GM18499 (cell line): ENCODE data around the gene TNRC6C.

Experiments
- ATAC-seq: cut with Tn5 transposase; IDR thresholded peaks from one replicate; pipeline ENCODE4 v1.9.1; 2021; ENCODE audit warnings: moderate number of reproducible peaks; ENCODE audit not compliant: insufficient read depth, unreplicated experiment

Gene TNRC6C

GRCh38 chr17:78006338-78006737 is 47.8 kb downstream of the TNRC6C start:
- no peak for ATAC-seq

- ATAC-seq: no peak
These were observed 49.1 kb downstream of the TNRC6C start for GRCh38 chr17:78007647-78008046.

DNA sequence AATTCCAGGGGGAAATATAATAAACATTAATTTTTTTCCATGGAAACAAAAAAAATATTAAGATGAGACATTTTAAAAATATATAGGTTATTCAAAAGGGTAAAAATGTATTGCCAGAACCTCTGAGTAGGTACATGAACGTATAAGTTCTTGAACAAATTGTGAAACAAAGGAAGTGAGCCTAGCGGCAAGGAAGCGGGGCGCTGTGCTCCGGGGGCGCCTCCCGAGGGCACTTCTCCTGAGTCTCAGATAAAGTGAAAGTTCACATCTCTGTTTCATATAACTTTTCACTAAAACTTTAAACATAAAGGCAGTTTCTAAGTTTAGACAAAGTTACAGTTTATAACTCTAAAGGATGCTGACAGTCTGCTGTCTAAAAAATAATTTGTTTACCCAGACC is 52.3 kb downstream of the TNRC6C start:
- ATAC-seq: no peak

GRCh38 chr17:78012428-78012827 is 53.9 kb downstream of the TNRC6C start:
- ATAC-seq: no peak

DNA sequence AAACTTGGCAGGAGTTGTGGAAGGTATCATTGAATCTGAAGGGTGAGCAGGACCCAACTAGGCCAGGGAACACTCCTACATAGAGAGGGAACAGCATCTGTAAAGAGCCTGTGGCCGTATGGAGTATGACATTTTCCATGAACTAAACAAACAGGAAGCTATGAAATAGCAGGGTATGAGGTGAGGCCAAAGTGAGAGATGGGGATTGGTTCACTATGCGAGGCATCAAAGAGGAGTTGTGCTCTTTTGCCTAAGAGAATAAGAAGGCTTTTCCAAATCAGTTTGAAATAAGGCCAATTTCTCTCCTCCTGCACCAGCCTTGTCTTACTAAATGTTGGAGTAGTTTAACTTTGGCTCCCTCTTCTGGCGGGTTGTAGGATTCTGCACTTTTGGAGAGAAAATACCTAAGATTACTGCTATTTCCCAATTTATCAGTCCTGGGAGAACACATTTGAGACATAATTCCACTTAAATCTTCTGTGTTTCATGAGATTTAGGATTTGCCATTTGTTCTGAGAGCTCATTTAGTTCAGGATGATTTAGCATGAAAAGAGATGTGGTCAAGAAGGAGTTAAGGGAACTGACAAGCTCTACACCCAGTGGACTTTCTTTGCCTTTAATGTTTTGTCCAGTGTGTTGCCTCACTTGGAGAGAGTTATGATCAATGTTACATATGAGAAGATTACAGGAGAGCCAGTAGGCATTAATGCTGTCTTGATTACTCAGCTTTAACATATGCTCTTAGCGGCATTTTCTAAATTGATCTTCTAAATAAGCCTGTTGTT is 55.4 kb downstream of the TNRC6C start:
- ATAC-seq: no peak

DNA sequence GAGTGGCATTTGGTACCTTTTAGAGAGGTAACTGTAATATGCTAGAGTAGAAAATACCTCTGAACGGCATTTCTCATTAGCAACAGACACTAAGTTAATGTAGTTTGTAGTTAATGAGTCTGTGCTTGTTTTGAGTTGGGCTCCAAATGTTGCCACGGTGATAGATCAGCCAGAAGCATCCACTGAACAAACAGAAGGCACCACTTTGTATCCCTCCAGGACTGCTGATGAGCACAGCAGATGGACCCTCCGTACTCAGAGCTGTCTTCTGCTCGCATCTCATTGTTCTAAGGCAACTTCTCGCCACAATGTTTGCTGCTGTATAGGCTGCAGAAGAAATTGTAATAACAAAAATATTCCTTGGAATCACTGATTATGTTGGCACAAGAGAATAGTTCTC is 56.1 kb downstream of the TNRC6C start:
- ATAC-seq: no peak

- no peak for ATAC-seq
These were observed 58.3 kb downstream of the TNRC6C start for GRCh38 chr17:78016852-78017251.

GRCh38 chr17:78019367-78019975 is 61.0 kb downstream of the TNRC6C start:
- ATAC-seq: no peak

DNA sequence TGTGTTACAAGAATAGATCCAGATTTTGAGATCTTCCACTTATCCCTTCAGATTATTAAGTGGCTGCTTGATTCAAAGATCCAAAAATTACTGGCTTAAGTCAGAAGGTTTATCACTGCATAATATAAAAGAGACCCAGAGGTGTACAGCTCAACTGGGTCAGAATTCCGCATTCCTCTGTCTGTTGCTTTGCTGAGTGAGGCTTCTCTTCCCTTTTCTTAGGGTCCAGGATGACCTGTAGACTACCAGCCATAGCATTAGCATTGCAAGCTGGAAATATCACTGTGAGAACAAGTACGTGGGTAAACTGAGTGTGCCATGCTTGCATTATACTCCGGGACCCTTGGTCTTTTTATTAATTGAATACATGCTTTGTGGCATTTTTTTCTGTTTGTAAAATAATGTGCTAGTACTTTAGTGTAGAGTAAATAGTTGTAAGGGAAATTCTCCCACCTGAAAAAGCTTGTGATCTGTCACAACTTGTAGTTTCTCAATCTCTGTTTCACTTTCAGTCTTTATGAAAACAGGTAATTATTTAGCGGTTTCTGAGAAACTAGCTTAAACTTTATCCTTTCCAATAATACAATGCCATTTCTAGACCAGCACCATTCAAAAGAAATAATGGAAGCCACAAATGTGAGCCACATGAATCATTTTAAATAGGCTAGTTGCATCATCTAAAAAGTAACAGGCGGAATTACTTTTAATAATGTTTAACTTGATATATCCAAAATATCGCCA is 61.6 kb downstream of the TNRC6C start:
- ATAC-seq: no peak

- ATAC-seq: no peak
These were observed 62.2 kb downstream of the TNRC6C start for GRCh38 chr17:78020717-78021108.

DNA sequence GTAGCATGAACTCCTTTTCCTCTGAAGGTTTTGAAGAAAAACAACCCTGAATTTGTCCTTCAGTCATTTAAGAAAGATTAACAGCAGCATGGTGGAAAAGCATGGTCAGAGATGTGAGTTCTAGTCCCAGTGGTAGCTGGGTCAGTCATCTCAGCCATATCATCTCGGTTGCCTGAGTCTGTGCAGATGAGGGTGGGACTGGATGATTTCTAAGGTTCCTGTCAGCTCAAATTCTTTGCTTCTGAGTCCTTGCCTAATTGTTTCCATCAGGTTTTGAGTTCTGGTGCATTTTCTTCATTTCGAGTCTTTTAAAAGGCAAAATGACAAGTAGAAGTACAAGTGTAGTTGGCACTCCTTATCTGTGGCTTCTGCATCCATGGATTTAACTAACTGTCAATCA is 63.9 kb downstream of the TNRC6C start:
- no peak for ATAC-seq

DNA sequence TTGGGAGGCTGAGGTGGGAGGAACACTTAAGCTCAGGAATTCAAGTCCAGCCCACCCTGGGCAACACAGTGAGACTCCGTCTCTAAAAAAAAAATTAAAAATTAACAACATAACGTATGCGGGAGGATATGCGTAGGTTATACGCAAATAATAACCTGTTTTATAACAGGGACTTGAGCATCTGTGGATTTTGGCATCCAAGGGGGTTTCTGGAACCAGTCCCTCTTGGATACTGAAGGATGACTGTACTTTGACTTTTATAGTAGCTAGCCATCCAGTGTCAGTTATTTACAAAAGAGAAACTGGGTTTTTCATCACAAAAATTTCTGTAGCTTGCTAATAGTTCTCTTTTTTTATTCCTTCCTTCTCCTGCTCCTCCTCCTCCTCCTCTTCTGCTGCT is 64.5 kb downstream of the TNRC6C start:
- no peak for ATAC-seq

DNA sequence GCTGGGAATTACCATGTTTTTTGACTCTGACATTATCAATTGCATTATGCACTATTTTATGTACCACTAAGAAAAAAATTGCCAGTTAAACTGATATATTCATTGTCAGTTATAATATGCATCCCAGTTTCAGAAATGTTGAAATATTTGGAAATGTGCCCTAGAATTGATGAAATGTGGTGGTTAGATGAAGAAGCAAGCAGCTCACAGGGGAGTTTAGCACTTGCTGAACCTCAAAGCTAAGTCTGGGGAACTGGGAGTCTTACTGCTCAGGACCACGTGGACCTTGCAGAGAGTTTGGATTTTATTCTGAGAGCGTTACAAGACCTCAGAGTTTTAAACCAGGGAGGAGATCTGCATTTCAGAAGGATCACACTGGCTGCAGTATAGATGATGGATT is 67.9 kb downstream of the TNRC6C start:
- ATAC-seq: no peak

GRCh38 chr17:78027121-78027520 is 68.6 kb downstream of the TNRC6C start:
- ATAC-seq: no peak

DNA sequence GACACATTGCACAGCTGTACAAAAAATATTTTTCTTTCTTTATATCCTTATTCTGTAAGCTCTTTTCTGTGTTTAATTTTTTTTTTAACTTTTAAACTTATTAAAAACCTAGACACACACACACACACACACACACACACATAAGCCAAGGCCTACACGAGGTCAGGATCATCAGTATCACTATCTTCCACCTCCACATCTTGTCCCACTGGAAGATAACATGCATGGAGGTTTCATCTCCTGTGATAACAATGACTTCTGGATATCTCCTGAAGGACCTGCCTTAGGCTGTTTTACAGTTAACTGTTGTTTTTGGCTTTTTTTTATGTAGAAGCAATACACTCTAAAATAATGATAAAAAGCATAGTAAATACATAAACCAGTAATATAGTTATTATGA is 71.2 kb downstream of the TNRC6C start:
- ATAC-seq: no peak

GRCh38 chr17:78031435-78031834 is 72.9 kb downstream of the TNRC6C start:
- no peak for ATAC-seq

DNA sequence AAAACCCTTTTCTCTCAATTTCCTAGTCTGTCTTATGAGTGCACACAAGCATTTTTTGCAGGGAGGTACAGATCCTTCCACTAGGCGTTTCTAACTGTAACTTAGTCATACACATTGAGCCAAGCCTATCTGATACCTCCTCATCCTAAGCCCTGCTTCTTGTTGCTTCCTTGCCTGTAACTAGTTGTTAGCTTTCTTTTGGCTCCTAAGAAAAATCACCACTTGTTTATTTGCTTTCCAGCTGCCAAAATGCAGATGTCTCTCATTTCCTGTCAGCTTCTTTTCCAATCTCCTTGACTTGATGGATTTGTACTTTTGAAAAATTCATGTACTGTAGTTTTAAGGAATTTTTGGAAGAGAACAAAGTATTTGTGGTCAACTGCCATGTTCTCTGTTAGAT is 73.7 kb downstream of the TNRC6C start:
- ATAC-seq: no peak

GRCh38 chr17:78034429-78035091 is 76.1 kb downstream of the TNRC6C start:
- no peak for ATAC-seq

DNA sequence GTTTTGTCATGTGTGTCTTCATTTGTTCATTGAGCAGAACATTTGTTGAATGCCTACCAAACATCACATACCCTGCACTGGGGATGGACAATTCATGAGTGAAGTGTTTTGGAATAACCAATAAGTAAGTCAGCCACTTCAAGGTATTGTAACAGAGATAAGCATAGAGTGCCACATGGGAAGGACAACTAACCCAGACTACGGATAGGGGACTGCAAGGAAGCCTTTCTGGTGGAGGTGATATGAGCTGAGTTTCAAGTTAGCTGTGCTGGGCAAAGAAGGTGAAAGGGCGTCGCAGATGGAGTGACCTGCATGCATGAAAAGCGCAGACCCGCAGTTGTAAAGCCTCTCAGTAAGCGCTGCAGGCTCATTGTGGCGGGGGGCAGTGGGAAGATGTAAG is 78.8 kb downstream of the TNRC6C start:
- no peak for ATAC-seq

- no peak for ATAC-seq
These were observed 80.3 kb downstream of the TNRC6C start for GRCh38 chr17:78038748-78039288.

- no peak for ATAC-seq
These were observed 81.1 kb downstream of the TNRC6C start for GRCh38 chr17:78039581-78039980.
